HG03095 (cell line): ENCODE measurements around the gene PFKP.

Experiments used
- ATAC-seq: cut with Tn5 transposase; IDR thresholded peaks from one replicate; pipeline ENCODE4 v1.9.1; 2021; ENCODE audit warnings: moderate library complexity; ENCODE audit not compliant: unreplicated experiment

PFKP gene

GRCh38 chr10:3068968-3069737, 1.8 kb downstream of the PFKP start:
- ATAC-seq, result no peak

- ATAC-seq, result no peak
These were observed 2.5 kb downstream of the PFKP start for GRCh38 chr10:3069876-3070275.

GRCh38 chr10:3071405-3072198, 4.3 kb downstream of the PFKP start:
- ATAC-seq, result no peak

GRCh38 chr10:3072641-3073360, 5.5 kb downstream of the PFKP start:
- ATAC-seq, result no peak

- ATAC-seq, result no peak
These were observed 6.9 kb downstream of the PFKP start for GRCh38 chr10:3074145-3074665.

DNA sequence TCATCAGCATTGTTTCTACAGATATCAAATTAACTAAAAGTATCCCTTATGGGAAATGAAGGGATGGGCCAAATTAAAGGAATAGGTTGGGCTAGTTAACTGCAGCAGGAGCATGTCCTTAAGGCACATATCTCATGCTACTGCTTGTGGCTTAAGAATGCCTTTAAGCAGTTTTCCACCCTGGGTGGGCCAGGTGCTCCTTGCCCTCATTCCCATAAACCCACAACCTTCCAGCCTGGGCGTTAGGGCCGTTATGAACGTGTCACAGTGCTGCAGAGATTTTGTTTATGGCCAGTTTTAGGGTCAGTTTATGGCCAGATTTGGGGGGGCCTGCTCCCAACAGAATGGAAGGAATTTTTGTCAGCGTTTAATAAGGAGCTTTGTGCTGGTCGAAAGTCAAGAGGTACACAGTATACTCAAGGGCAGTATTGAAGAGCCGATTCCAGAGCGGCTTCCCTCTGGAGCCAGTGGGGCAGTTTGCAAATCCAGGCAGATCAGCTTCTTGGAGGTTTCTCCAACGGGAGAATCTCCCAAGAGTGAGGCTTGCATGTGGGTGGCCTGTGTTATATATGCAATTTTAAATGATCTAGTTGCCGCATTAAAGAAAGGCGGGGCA, 7.7 kb downstream of the PFKP start:
- ATAC-seq, result no peak

DNA sequence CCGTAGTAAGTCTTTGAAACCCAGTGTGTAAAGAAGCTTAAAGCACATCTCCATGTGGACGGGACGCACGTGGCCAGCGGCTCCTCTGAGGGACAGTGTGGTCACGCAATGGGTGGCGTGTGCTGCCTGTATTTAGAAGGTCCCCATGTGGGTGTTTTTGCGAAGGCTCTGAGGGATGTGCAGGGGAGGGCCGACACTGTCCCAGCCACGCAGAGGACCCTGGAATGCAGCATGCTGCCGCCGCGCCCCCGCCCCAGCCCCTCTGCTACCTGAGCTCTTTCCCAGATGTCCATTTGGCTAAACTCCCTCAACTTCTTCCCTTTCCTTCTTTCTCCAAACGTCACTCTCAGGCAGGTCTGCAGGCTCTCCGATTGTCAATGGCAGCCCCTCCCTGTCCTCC, 8.8 kb downstream of the PFKP start:
- no peak for ATAC-seq

DNA sequence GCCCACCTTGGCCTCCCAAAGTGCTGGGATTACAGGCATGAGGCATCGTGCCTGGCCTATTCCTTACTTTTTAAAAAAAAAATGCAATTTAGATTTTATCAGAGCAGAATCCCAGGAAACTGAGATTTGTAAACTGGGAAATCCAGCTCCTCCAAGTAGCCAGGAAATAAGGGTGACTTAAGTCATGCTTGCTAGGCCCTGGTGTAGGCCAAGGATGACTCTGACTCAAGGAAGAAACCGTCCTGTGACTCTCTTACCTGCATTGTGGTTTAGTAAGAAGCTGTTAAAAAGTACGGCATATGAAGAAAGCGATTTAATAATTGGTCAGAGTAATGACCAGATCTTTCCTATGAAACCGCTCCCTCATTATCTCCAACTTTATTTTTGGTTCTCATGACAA, 10.2 kb downstream of the PFKP start:
- no peak for ATAC-seq

DNA sequence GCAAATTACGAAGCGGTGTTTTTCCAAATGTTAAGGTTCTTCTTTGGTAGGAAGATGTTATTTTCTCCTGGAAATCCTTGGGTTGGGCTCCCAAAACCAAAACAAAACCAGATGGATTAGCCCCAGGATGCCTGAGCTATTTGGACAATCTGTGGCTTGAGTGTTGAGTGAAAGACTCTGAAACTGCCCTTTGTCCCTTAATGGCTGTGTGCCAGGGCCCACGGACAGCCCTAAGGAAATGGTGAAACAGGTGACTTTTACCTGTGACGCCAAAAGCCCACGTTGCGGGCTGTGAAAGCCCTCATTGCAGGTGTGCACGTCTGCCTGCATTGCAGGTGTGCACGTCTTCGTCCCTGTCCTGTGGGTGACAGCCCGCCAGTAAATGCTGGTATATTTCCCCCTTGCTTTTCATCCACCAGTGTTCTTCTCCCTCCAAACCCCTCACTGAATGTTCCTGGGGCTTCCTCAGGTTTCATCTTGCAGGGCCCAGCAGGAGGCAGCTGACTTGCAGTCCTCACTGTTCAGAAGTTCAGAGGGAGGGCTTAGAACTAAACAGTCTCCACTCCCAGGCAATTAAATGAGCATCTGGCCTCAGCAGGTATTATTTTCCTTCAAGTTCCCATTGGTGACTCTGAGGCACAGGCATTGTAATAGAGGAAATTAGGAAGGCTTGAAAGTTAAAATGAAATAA, 10.7 kb downstream of the PFKP start:
- ATAC-seq, result no peak

DNA sequence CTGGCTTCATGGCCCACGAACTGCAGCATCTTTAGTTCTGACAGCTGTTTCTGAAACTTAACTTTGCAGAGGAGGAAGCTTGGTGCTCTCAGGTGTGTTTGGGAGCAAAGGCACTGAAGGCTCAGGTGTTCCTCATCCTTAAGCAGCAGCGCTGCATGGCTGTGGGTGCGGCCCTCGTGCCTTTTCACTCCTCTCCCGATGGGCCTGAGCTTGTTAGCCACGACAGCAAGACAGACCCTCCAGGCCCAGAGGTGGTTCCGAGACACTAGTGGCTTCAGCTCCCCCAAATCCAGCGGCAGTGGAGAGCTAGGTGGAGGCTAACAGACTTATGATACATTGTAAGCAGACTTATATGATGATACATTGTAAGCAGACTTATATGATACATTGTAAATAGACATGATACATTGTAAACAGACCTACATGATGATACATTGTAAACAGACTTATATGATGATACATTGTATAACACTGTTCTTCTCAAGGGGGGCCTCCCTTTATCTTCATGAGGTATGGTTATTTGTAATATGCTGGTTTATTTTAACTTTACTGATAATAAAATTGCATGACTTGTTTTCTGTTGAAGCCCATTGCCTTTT, 14.1 kb downstream of the PFKP start:
- ATAC-seq, result no peak

DNA sequence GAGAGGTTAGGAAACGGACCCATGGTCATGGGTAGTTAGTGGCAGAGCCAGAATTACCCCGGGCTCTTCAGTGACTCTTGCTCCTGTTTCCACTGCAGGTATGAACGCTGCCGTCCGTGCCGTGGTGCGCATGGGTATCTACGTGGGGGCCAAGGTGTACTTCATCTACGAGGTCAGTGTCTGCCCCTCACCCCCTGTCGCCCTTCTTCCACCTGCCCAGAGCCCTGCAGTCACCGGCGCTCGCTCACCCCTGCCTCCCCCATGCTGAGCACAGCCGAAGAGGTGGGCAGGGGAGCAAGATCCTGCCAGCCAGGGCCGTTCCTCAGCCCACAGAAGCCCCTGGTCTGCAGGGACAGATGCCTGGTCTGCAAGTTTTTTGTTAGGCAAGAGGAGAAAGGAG, 14.9 kb downstream of the PFKP start:
- no peak for ATAC-seq

DNA sequence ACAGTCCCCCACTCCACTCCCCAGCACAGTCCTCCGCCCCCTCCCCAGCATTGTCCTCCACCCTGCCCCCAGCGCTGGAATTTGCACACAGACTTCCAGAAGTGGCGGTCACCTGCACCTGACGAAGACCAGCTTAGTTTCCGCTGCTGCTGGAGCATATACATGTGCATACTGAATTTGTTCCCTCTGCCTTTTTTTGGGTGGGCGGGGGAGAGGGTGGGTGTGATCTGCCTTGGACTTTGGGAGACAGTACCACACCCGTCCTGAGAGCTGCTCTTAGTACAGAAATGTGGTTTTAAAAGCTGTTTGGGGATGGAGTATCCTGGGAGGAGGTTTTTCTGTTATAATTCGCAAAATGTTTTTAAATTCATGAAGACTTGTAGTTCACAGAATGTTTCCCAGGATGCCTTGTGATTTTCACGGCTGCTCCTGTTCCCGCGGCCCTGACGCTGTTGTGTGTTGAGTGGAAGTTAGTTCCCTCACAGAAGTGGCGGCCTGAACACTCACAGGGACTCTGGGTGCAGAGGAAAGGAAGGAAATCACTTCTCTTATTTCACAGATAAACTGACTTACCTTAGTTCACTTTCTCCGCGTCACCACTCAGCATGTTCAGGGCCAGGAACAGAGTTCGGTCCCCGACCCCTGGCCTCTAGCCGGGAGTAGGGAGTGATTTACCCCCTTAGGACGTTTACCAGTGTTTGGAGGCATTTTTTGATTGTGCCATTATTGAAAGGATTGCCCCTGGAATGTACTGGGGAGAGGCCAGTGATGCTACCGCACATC, 18.6 kb downstream of the PFKP start:
- no peak for ATAC-seq

GRCh38 chr10:3090388-3090787, 23.0 kb downstream of the PFKP start:
- ATAC-seq, result no peak

- no peak for ATAC-seq
These were observed 23.8 kb downstream of the PFKP start for GRCh38 chr10:3090914-3091787.

DNA sequence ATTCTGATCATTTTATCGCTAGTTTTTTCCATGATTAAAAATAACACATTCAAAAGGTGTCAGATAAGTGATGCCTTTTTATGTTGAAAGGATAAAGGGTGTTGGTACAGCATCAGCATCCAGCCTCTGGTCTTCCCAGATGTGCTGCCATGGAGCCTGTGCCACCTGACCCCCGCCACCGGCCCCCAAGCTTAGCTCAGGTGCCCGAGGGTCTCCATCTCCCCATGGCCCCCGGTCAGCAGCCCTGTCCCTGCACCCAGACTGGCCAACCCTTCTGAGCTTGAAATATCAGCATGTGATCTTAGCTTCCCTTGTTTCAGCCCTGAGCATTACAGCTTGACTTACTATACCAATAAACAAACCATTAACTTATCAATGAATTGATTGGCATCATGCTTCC, 24.6 kb downstream of the PFKP start:
- no peak for ATAC-seq

DNA sequence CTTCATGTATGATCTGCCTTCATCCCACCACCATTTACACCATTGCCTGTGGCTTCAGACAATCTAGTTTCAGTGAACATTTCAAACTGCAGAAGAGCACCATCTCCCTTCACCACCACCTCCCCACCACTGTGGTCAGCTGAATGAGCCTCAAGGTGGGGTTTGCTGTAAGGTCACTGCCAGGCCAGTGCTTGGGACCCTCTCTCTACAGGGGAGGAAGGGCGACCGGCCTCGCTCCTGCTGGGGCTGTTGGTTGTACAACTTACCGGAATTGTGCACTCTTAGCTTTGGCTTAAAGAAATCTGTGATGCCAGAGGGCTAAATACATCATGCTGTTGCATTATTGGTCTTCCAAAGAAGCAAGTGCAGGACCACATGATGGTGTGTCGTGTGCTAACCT, 26.6 kb downstream of the PFKP start:
- no peak for ATAC-seq

GRCh38 chr10:3094609-3095036, 27.3 kb downstream of the PFKP start:
- ATAC-seq, result no peak

DNA sequence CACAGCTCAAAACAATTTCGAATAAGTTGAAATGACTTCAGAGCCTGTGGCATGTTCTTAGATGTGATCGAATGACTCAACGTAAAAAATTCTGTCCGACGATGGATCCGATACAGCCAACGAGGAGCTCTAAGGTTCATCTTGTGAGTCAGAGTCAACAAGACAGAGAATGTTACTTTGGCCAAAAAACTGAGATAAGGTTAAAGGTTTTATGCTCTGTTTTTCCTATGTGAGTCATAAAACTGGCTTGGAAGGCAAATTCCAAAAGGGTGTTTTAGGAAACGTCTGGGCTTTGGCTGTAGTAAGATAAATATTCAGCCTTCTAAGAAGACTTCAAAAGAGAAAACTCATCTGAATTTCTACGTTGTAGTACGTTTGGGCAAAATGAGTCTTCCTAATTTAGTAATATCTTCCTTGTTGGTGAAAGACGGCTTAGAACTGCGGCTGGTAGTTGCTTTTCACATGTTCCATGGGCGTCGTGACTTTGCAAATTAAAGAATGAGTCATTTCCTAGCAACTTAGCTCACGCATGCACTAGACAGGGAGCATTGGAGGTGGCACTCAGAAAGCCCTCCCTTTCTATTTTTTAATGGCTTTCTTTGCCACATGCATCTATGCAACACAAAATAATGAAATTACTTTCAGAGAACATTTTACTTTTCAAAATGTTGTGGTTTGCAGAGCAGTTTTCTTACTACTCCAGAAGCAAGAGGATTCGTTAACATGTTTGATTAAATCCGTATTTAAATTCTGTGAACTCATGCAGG, 28.2 kb downstream of the PFKP start:
- ATAC-seq, result peak; percentile 70
